Measurements from ENCODE around the gene POU4F3. TPM values are rescaled to one million over a fixed set of nuclear protein-coding genes. Genes with fewer than 3 reads are reported as not detected.

The POU4F3 gene
- total RNA-seq, 4 donors from 2014 or later, result not detected

DNA sequence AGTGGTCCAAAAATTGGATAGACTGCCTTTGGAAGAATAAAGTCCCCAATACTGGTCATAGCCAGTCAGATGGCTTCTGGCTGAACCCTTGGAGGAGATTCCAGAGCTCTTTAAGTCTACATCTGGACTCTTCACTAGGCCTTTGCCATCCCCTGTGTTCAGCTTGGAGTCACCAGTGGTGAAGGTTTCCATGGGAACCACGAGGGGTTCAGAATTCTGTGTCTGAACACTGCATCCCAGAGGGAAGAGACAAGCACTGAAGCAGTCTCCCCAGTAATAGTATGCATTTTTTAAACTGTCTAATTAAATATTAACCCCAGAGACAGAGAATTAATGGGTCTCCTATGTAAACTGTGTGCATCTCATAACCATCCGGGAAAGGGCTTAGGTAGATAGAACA is 38.2 kb downstream of the POU4F3 start:
- TF ChIP-seq POLR2A (IDR thresholded peaks at IDR 0.05), result no peak
- TF ChIP-seq, protein P1, sequence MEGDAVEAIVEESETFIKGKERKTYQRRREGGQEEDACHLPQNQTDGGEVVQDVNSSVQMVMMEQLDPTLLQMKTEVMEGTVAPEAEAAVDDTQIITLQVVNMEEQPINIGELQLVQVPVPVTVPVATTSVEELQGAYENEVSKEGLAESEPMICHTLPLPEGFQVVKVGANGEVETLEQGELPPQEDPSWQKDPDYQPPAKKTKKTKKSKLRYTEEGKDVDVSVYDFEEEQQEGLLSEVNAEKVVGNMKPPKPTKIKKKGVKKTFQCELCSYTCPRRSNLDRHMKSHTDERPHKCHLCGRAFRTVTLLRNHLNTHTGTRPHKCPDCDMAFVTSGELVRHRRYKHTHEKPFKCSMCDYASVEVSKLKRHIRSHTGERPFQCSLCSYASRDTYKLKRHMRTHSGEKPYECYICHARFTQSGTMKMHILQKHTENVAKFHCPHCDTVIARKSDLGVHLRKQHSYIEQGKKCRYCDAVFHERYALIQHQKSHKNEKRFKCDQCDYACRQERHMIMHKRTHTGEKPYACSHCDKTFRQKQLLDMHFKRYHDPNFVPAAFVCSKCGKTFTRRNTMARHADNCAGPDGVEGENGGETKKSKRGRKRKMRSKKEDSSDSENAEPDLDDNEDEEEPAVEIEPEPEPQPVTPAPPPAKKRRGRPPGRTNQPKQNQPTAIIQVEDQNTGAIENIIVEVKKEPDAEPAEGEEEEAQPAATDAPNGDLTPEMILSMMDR (IDR thresholded peaks at IDR 0.05), result no peak
- no peak for TF ChIP-seq POLR2AphosphoS5 (IDR thresholded peaks at IDR 0.05)
- no peak for TF ChIP-seq EP300 (IDR thresholded peaks at IDR 0.05; ENCODE audit: low read depth)
- Histone ChIP-seq H3K4me3 (no peak overlapping the region), H3K36me3 (no peaks in the 10 kb centered on the region), H3K27me3 (peaks cover 29% of the 10 kb centered on the region), H3K9me3 (no peaks in the 10 kb centered on the region), H3K27ac (no peak overlapping the region), H3K4me1 (no peaks in the 10 kb centered on the region)
- in situ Hi-C loops (cut with MboI; ENCODE audit: low pct_ligation_motif_present in 1 of 4, low pct_unique_long_range_greater_than_20kb in 1 of 4, low sequenced_read_pairs in 3 of 4), result no loop called here
- 50% methylated on average over 2 of the region's 2 CpGs for WGBS, 2 donors (ENCODE audit: low coverage in 1 of 2)
- DNase-seq, result no peak
- intact Hi-C loops (cut with DNase I; ENCODE audit: low total_unique reads), result no loop called here

DNA sequence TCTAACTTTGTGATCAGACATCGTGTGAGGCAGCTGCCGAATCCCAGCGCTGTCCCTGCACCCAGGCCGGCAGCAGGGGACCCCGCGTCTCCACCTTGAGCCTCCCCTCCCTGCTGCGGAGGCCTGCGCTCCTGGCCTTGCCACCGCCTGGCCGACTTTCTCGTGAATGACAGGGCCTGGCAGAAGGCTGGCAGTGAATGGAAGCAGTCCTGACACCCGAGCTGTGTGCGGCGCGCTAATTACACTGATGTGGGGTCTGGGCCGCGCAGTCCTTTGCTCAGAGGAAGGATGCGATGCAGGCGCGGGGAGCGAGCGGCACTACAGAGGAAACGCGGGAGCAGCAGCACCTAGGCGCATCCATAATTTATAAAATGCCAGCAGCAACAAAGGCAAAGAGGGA is 40.3 kb downstream of the POU4F3 start:
- Histone ChIP-seq H3K9me3 (no peaks in the 10 kb centered on the region), H3K27ac (no peak overlapping the region), H3K4me3 (no peak overlapping the region), H3K4me1 (no peaks in the 10 kb centered on the region), H3K27me3 (peaks cover 29% of the 10 kb centered on the region), H3K36me3 (no peaks in the 10 kb centered on the region)
- DNase-seq, result no peak
- intact Hi-C loops (cut with DNase I; ENCODE audit: low total_unique reads), result no loop called here
- 47% methylated on average over 25 of the region's 25 CpGs; no CpG with 5 or more reads in 1 of the 2 donors for WGBS, 2 donors (ENCODE audit: low coverage in 1 of 2)
- TF ChIP-seq EP300 (IDR thresholded peaks at IDR 0.05; ENCODE audit: low read depth) (no peak), POLR2A (IDR thresholded peaks at IDR 0.05) (no peak), POLR2AphosphoS5 (IDR thresholded peaks at IDR 0.05) (no peak)
- TF ChIP-seq, protein P1 (IDR thresholded peaks at IDR 0.05), result no peak
- in situ Hi-C loops (cut with MboI; ENCODE audit: low pct_ligation_motif_present in 1 of 4, low pct_unique_long_range_greater_than_20kb in 1 of 4, low sequenced_read_pairs in 3 of 4), result no loop called here

DNA sequence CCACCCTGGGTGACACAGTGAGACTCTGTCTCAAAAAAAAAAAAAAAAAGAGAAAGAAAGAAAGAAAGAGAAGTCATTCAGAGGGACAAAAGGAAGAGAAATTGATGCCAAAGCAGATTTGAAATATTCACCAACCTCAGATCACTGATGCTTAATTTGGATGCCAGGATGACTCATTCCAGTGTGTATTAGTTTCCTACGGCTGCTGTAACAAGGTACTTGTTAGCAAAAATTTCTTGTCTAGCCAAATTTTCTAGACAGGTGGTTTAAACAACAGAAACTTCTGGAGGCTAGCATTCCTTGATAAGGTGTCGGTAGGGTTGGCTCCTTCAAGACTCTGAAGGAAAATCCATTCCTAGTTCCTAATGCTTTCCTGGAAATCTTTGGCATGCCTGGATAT is 42.1 kb downstream of the POU4F3 start:
- TF ChIP-seq EP300 (IDR thresholded peaks at IDR 0.05; ENCODE audit: low read depth) (no peak), POLR2A (IDR thresholded peaks at IDR 0.05) (no peak), POLR2AphosphoS5 (IDR thresholded peaks at IDR 0.05) (no peak)
- TF ChIP-seq, protein P1 (IDR thresholded peaks at IDR 0.05), result no peak
- H3K27me3 ChIP-seq, result peaks cover 29% of the 10 kb centered on the region
- intact Hi-C loops (cut with DNase I; ENCODE audit: low total_unique reads), result no loop called here
- WGBS, 2 donors (ENCODE audit: low coverage in 1 of 2), result 82 to 86% methylated on average over 1 to 2 of the region's 2 CpGs
- no peak overlapping the region for H3K4me3 ChIP-seq
- no peak for DNase-seq
- H3K27ac ChIP-seq, result no peak overlapping the region
- no peaks in the 10 kb centered on the region for H3K9me3 ChIP-seq
- H3K4me1 ChIP-seq, result no peaks in the 10 kb centered on the region
- no peaks in the 10 kb centered on the region for H3K36me3 ChIP-seq
- in situ Hi-C loops (cut with MboI; ENCODE audit: low pct_ligation_motif_present in 1 of 4, low pct_unique_long_range_greater_than_20kb in 1 of 4, low sequenced_read_pairs in 3 of 4), result no loop called here

DNA sequence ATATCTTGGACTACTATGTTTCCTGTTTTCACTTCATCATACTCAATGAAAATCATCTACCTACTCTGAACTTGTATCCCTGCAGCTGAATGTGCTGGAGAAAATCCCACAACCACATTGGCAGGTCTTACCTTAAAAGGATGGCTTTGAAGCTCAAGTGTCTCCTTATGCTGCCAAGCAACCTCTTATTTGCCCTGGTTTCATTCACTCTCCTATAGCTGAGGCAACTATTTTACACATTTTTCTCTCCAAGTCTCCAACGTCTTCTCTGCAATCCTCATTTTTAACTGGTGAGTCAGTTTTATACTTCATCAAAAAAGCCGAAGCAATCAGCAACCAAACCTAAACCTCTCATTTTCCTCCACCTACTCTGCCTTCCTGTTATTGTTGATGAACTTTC is 49.7 kb downstream of the POU4F3 start:
- Histone ChIP-seq H3K4me1 (no peaks in the 10 kb centered on the region), H3K27me3 (peaks cover 10% of the 10 kb centered on the region), H3K9me3 (no peaks in the 10 kb centered on the region), H3K36me3 (no peaks in the 10 kb centered on the region), H3K27ac (no peak overlapping the region), H3K4me3 (no peak overlapping the region)
- TF ChIP-seq, protein P1 (IDR thresholded peaks at IDR 0.05), result no peak
- TF ChIP-seq POLR2AphosphoS5 (IDR thresholded peaks at IDR 0.05) (no peak), POLR2A (IDR thresholded peaks at IDR 0.05) (no peak), EP300 (IDR thresholded peaks at IDR 0.05; ENCODE audit: low read depth) (no peak)
- intact Hi-C loops (cut with DNase I; ENCODE audit: low total_unique reads) (no loop called here), in situ Hi-C loops (cut with MboI; ENCODE audit: low pct_ligation_motif_present in 1 of 4, low pct_unique_long_range_greater_than_20kb in 1 of 4, low sequenced_read_pairs in 3 of 4) (no loop called here)
- WGBS, 2 donors (ENCODE audit: low coverage in 1 of 2), result 45 to 59% methylated on average over 2 of the region's 2 CpGs
- no peak for DNase-seq

Measured in transverse colon (tissue), 4 donors.